Suprapubic skin (tissue), 4 donors: ENCODE data around the gene PDS5A.

Experiments
- CTCF ChIP-seq, 2 donors: fragments of 200-600 bp in 1 of 2; fragments of 450-650 bp in 1 of 2; sonication (generic) in 1 of 2; IDR thresholded peaks; one replicate each; pipeline ENCODE4 v1.5.1; 2016 to 2019; ENCODE audit warnings: antibody characterized with exemption in 2 of 2, mild to moderate bottlenecking in 1 of 2, moderate library complexity in 1 of 2
- EP300 ChIP-seq: sonication (generic); formaldehyde crosslinking; IDR thresholded peaks from one replicate; pipeline ENCODE4 v1.6.1; 2017; ENCODE audit warnings: antibody characterized with exemption
- POLR2A ChIP-seq, 2 donors: fragments of 450-650 bp; IDR thresholded peaks; one replicate each; pipeline ENCODE4 v1.6.1; 2017; ENCODE audit warnings: antibody characterized with exemption in 2 of 2, mild to moderate bottlenecking in 2 of 2, moderate library complexity in 2 of 2
- POLR2AphosphoS5 ChIP-seq, 3 donors: sonication (generic); formaldehyde crosslinking; IDR thresholded peaks; one replicate each; pipeline ENCODE4 v1.6.1; 2017; ENCODE audit warnings: antibody characterized with exemption in 3 of 3

GRCh38 chr4:39899291-39899690 lies 78.4 kb downstream of the PDS5A start:
- no peak for TF ChIP-seq POLR2A (IDR thresholded peaks at IDR 0.05)
- no peak for TF ChIP-seq CTCF (IDR thresholded peaks at IDR 0.05)
- TF ChIP-seq POLR2AphosphoS5 (IDR thresholded peaks at IDR 0.05) = no peak
- no peak for TF ChIP-seq EP300
